LNCaP clone FGC (cell line): Measurements from ENCODE around the gene CD46.
"Not testable (repeated sequence)": the region's sequence is repeated elsewhere in the genome, so short reads cannot be mapped to it uniquely, and the experiment has no call there.

Experiments used
- DNase-seq: peaks from one replicate; pipeline ENCODE4 v3.0.0-alpha.2; 2011; ENCODE audit warnings: low read depth
- H3K4me3 ChIP-seq: 2 replicates; pipeline ENCODE4 v1.5.1; 2011; ENCODE audit warnings: mild to moderate bottlenecking, low read depth, low read length, control low read depth
- CTCF ChIP-seq: IDR thresholded peaks from 2 replicates; pipeline ENCODE4 v1.5.1; 2012; ENCODE audit warnings: mild to moderate bottlenecking; ENCODE audit not compliant: control insufficient read depth, insufficient read depth; ENCODE audit errors: extremely low read depth

CD46 gene

GRCh38 chr1:207748737-207749528 is 2.9 kb upstream of the CD46 start:
- H3K4me3 ChIP-seq: no peak overlapping the region
- DNase-seq: no peak
- no peak for TF ChIP-seq CTCF

- no peak for TF ChIP-seq CTCF
- peak overlapping the region; percentile 95 for H3K4me3 ChIP-seq
- peak; percentile 80 for DNase-seq
Measured at GRCh38 chr1:207750631-207751305, 1.1 kb upstream of the CD46 start.

DNA sequence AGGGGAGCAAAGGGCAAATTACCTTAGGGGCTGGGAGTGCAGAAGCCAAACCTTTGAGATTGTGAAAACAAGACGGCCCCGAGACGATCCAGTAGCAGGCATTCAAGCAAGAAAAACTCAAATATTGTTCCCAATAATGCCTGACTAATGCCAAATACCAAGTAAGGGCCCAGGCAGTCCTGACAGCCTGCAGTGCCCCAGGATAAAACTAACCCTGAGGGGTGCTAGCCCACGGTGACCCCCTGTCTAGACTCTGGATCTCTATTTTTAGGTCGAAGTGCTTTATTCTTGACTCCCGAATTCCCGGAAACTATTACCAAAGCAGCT is 428 bp upstream of the CD46 start:
- H3K4me3 ChIP-seq: peak overlapping the region; percentile 95
- DNase-seq: not testable (repeated sequence)

DNA sequence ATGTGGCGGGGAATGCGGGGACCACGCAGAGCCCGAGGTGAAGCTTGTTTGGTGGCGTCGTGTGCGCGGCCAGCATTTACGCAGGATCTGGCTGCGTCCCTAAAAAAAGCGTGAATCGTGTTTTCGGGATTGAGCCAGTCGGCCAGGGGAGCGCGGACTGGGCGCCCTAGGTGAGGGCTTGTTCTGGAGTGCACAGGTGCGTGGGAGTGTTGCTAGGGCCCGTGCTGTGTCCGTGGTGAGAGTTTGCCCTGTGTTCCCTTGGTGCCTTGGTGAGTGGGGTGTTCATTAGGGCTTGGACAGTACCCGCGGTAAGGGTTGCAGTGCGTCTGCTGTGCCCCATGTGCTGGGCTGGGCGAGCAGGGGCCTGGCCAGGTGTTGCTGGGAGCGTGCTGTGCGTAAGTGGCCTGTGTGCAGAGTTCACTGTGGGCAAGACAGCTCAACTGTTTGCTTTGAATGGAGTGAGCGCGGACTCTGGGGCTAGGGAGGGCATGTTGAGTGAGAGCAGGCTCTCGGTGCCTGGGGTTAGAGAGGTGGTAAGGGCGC is 673 bp downstream of the CD46 start:
- TF ChIP-seq CTCF: no peak
- peak overlapping the region; percentile 95 for H3K4me3 ChIP-seq
- no peak for DNase-seq

DNA sequence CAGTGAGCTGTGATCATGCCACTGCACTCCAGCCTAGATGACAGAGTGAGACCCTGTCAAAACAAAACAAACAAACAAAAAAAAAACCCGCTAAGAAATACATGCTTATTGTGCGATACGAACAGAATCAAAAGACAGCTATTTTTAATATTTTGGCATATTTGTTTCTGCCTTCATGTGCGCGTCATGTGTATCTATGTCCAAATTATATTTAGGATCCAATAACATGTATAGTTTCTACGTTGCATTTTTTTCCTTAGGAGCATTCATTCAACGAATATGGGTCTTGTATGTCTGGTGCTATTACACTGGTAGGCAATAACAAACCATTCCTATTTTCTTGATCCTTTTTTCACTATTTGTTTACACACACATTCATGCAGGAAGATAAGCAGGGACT is 1.8 kb downstream of the CD46 start:
- DNase-seq: no peak
- peak overlapping the region; percentile 95 for H3K4me3 ChIP-seq
- no peak for TF ChIP-seq CTCF

DNA sequence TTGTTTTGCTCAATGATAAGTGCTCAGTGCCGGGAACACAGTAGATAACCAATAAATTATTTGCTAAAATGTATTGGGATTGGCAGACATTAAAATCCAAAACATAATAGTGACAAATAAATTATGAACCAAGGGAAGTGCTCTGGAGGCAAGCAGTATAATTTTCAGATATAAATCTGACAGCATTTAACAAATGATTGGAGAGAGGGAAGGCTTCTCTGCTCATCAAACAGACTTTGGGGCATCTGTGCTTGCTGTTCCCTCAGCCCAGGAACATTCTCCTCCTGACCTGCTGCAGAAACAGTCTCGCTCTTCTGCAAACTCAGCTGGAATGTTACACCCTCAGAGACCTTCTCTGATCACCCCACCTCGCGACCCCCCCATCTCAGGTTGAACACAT is 2.2 kb downstream of the CD46 start:
- no peak for DNase-seq
- TF ChIP-seq CTCF: no peak
- H3K4me3 ChIP-seq: peak overlapping the region; percentile 95

GRCh38 chr1:207754974-207755700 is 3.3 kb downstream of the CD46 start:
- DNase-seq: no peak
- peak overlapping the region; percentile 95 for H3K4me3 ChIP-seq
- no peak for TF ChIP-seq CTCF
